ENCODE measurements around the gene PDE8A. TPM values are rescaled to one million over a fixed set of nuclear protein-coding genes. Genes with fewer than 3 reads are reported as not detected.

Gene PDE8A
- total and polyA plus RNA-seq, 4 donors = 11.2 to 47.5 (median 16.6) TPM

DNA sequence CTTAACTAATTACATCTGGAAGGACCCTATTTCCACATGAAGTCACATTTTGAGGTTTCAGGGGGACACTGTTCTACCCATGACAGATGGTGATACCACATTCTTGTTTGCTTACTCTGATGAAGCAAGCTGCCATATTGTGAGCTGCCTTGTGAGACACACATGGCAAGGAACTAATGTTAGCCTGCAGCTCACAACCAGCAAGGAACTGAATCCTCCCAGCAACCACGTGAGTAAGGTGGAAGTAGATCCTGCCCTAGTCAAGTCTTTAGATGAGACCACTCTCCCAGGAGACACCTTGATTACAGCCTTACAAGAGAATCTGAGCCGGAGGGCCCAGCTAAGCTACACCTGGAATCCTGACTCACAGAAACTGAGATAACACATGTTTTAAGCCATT, 160.1 kb downstream of the PDE8A start:
- DNase-seq (ENCODE audit: low spot score) = no peak
- H3K9me3 ChIP-seq (ENCODE audit: control insufficient read depth in 4 of 4, low read length in 3 of 4) = no peaks in the 10 kb centered on the region
- peaks cover 10 to 26% (median 17%) of the 10 kb centered on the region in 4 donors for H3K36me3 ChIP-seq (ENCODE audit: control insufficient read depth in 4 of 4, insufficient read depth in 3 of 4, low read depth in 1 of 4, low read length in 3 of 4)
- no peak overlapping the region for H3K27ac ChIP-seq (ENCODE audit: low read depth in 1 of 2, low read length in 2 of 2)
- no peaks in the 10 kb centered on the region for H3K27me3 ChIP-seq (ENCODE audit: control insufficient read depth in 4 of 4, insufficient read depth in 4 of 4, low read length in 3 of 4)
- WGBS = 89% methylated on average over 2 of the region's 2 CpGs
- H3K4me3 ChIP-seq (ENCODE audit: low read depth in 1 of 3, low read length in 3 of 3) = no peak overlapping the region
- H3K4me1 ChIP-seq (ENCODE audit: control insufficient read depth in 4 of 4, insufficient read depth in 4 of 4, low read length in 3 of 4) = peaks cover 0 to 6% (median 1%) of the 10 kb centered on the region in 4 donors
- TF ChIP-seq YY1 (IDR thresholded peaks at IDR 0.05) = no peak
- no peak for TF ChIP-seq NR2F2 (IDR thresholded peaks at IDR 0.05)
- TF ChIP-seq, protein P1, sequence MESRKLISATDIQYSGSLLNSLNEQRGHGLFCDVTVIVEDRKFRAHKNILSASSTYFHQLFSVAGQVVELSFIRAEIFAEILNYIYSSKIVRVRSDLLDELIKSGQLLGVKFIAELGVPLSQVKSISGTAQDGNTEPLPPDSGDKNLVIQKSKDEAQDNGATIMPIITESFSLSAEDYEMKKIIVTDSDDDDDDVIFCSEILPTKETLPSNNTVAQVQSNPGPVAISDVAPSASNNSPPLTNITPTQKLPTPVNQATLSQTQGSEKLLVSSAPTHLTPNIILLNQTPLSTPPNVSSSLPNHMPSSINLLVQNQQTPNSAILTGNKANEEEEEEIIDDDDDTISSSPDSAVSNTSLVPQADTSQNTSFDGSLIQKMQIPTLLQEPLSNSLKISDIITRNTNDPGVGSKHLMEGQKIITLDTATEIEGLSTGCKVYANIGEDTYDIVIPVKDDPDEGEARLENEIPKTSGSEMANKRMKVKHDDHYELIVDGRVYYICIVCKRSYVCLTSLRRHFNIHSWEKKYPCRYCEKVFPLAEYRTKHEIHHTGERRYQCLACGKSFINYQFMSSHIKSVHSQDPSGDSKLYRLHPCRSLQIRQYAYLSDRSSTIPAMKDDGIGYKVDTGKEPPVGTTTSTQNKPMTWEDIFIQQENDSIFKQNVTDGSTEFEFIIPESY (IDR thresholded peaks at IDR 0.05) = no peak
- TF ChIP-seq, protein P2, sequence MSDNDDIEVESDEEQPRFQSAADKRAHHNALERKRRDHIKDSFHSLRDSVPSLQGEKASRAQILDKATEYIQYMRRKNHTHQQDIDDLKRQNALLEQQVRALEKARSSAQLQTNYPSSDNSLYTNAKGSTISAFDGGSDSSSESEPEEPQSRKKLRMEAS (IDR thresholded peaks at IDR 0.05) = no peak
- TF ChIP-seq JUND (IDR thresholded peaks at IDR 0.05) = no peak
- TF ChIP-seq, protein P3, sequence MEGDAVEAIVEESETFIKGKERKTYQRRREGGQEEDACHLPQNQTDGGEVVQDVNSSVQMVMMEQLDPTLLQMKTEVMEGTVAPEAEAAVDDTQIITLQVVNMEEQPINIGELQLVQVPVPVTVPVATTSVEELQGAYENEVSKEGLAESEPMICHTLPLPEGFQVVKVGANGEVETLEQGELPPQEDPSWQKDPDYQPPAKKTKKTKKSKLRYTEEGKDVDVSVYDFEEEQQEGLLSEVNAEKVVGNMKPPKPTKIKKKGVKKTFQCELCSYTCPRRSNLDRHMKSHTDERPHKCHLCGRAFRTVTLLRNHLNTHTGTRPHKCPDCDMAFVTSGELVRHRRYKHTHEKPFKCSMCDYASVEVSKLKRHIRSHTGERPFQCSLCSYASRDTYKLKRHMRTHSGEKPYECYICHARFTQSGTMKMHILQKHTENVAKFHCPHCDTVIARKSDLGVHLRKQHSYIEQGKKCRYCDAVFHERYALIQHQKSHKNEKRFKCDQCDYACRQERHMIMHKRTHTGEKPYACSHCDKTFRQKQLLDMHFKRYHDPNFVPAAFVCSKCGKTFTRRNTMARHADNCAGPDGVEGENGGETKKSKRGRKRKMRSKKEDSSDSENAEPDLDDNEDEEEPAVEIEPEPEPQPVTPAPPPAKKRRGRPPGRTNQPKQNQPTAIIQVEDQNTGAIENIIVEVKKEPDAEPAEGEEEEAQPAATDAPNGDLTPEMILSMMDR (IDR thresholded peaks at IDR 0.05; ENCODE audit: low read depth, low read length, missing input control) = no peak
- TF ChIP-seq HNF4G (IDR thresholded peaks at IDR 0.05) = no peak
- TF ChIP-seq EGR1 (IDR thresholded peaks at IDR 0.05; ENCODE audit: low read depth in 2 of 2) = no peak
- no peak for TF ChIP-seq RAD21 (IDR thresholded peaks at IDR 0.05)
- no peak for TF ChIP-seq TAF1 (conservative IDR thresholded peaks at IDR 0.05)
- TF ChIP-seq FOXA2 (IDR thresholded peaks at IDR 0.05) = no peak
- TF ChIP-seq, protein P4, sequence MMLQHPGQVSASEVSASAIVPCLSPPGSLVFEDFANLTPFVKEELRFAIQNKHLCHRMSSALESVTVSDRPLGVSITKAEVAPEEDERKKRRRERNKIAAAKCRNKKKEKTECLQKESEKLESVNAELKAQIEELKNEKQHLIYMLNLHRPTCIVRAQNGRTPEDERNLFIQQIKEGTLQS (IDR thresholded peaks at IDR 0.05) = no peak
- TF ChIP-seq HNF4A (conservative IDR thresholded peaks at IDR 0.05) = no peak
- TF ChIP-seq, protein P5, sequence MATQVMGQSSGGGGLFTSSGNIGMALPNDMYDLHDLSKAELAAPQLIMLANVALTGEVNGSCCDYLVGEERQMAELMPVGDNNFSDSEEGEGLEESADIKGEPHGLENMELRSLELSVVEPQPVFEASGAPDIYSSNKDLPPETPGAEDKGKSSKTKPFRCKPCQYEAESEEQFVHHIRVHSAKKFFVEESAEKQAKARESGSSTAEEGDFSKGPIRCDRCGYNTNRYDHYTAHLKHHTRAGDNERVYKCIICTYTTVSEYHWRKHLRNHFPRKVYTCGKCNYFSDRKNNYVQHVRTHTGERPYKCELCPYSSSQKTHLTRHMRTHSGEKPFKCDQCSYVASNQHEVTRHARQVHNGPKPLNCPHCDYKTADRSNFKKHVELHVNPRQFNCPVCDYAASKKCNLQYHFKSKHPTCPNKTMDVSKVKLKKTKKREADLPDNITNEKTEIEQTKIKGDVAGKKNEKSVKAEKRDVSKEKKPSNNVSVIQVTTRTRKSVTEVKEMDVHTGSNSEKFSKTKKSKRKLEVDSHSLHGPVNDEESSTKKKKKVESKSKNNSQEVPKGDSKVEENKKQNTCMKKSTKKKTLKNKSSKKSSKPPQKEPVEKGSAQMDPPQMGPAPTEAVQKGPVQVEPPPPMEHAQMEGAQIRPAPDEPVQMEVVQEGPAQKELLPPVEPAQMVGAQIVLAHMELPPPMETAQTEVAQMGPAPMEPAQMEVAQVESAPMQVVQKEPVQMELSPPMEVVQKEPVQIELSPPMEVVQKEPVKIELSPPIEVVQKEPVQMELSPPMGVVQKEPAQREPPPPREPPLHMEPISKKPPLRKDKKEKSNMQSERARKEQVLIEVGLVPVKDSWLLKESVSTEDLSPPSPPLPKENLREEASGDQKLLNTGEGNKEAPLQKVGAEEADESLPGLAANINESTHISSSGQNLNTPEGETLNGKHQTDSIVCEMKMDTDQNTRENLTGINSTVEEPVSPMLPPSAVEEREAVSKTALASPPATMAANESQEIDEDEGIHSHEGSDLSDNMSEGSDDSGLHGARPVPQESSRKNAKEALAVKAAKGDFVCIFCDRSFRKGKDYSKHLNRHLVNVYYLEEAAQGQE (IDR thresholded peaks at IDR 0.05) = no peak
- TF ChIP-seq SP1 (IDR thresholded peaks at IDR 0.05) = no peak
- TF ChIP-seq FOXA1 (IDR thresholded peaks at IDR 0.05) = no peak
- no peak for TF ChIP-seq RXRA (IDR thresholded peaks at IDR 0.05)
- no peak overlapping the region for H3K9ac ChIP-seq (ENCODE audit: low read depth in 1 of 2, low read length in 2 of 2)

DNA sequence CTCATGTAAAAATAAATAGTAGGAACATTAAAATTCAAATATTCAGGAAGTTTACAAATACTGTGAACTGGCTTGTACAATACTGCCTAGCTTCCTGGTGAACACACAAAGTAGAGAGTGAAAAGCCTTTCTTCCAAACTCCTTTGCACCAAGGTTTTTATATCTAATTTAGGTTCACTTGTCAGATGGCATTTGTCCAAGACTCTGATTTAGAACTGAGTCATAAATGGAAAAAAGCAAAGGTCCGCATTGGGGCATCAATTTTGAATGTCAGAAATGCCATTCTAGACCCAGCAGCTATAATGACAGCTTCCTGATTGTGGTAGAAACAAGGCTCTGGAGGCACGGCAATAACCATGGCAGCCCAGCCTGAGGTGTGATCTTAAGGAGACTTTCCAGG, 160.7 kb downstream of the PDE8A start:
- Histone ChIP-seq H3K27ac (ENCODE audit: low read depth in 1 of 2, low read length in 2 of 2) (no peak overlapping the region), H3K4me1 (ENCODE audit: control insufficient read depth in 4 of 4, insufficient read depth in 4 of 4, low read length in 3 of 4) (peaks cover 0 to 6% (median 1%) of the 10 kb centered on the region in 4 donors), H3K4me3 (ENCODE audit: low read depth in 1 of 3, low read length in 3 of 3) (no peak overlapping the region), H3K36me3 (ENCODE audit: control insufficient read depth in 4 of 4, insufficient read depth in 3 of 4, low read depth in 1 of 4, low read length in 3 of 4) (peaks cover 7 to 20% (median 12%) of the 10 kb centered on the region in 4 donors), H3K9ac (ENCODE audit: low read depth in 1 of 2, low read length in 2 of 2) (no peak overlapping the region), H3K27me3 (ENCODE audit: control insufficient read depth in 4 of 4, insufficient read depth in 4 of 4, low read length in 3 of 4) (no peaks in the 10 kb centered on the region), H3K9me3 (ENCODE audit: control insufficient read depth in 4 of 4, low read length in 3 of 4) (no peaks in the 10 kb centered on the region)
- DNase-seq (ENCODE audit: low spot score) = no peak
- WGBS = 75% methylated on average over 2 of the region's 2 CpGs
- TF ChIP-seq, protein P3 (IDR thresholded peaks at IDR 0.05; ENCODE audit: low read depth, low read length, missing input control) = no peak
- TF ChIP-seq, protein P4 (IDR thresholded peaks at IDR 0.05) = no peak
- TF ChIP-seq, protein P1 (IDR thresholded peaks at IDR 0.05) = no peak
- TF ChIP-seq FOXA1 (IDR thresholded peaks at IDR 0.05) = no peak
- TF ChIP-seq TAF1 (conservative IDR thresholded peaks at IDR 0.05) = no peak
